ENCODE data around the gene LBP. TPM values are rescaled to one million over a fixed set of nuclear protein-coding genes. Genes with fewer than 3 reads are reported as not detected.
"Not testable (repeated sequence)": the region's sequence is repeated elsewhere in the genome, so short reads cannot be mapped to it uniquely, and the experiment has no call there.

LBP gene
- total and polyA plus RNA-seq, 7 donors: 0.49 to 1.9 TPM; not detected in 5

- Histone ChIP-seq H3K36me3 (no peaks in the 10 kb centered on the region), H3K4me3 (no peak overlapping the region), H3K4me1 (no peaks in the 10 kb centered on the region), H3K27me3 (peaks cover 0 to 30% (median under 1%) of the 10 kb centered on the region in 3 donors), H3K9me3 (no peaks in the 10 kb centered on the region), H3K27ac (no peak overlapping the region)
- TF ChIP-seq EP300 (IDR thresholded peaks at IDR 0.05) (no peak), POLR2AphosphoS5 (IDR thresholded peaks at IDR 0.05) (no peak), CTCF (IDR thresholded peaks at IDR 0.05) (no peak), POLR2A (IDR thresholded peaks at IDR 0.05) (no peak)
- DNase-seq: no peak
- 69 to 79% methylated on average over 8 of the region's 8 CpGs for WGBS, 2 donors
- intact Hi-C loops (cut with DNase I): no loop called here
These were observed 14.5 kb upstream of the LBP start for GRCh38 chr20:38331814-38332213.

GRCh38 chr20:38334016-38334415, 12.3 kb upstream of the LBP start:
- DNase-seq: no peak
- TF ChIP-seq EP300 (IDR thresholded peaks at IDR 0.05) (no peak), POLR2A (IDR thresholded peaks at IDR 0.05) (no peak), POLR2AphosphoS5 (IDR thresholded peaks at IDR 0.05) (no peak), CTCF (IDR thresholded peaks at IDR 0.05) (no peak)
- 74 to 91% methylated on average over 8 of the region's 8 CpGs for WGBS, 2 donors
- H3K9me3 ChIP-seq: peaks cover 4 to 7% (median 6%) of the 10 kb centered on the region in 4 donors
- H3K4me3 ChIP-seq: no peak overlapping the region
- intact Hi-C loops (cut with DNase I): no loop called here
- no peaks in the 10 kb centered on the region for H3K36me3 ChIP-seq
- peaks cover 0 to 39% (median 3%) of the 10 kb centered on the region in 3 donors for H3K27me3 ChIP-seq
- no peaks in the 10 kb centered on the region for H3K4me1 ChIP-seq
- no peak overlapping the region for H3K27ac ChIP-seq

DNA sequence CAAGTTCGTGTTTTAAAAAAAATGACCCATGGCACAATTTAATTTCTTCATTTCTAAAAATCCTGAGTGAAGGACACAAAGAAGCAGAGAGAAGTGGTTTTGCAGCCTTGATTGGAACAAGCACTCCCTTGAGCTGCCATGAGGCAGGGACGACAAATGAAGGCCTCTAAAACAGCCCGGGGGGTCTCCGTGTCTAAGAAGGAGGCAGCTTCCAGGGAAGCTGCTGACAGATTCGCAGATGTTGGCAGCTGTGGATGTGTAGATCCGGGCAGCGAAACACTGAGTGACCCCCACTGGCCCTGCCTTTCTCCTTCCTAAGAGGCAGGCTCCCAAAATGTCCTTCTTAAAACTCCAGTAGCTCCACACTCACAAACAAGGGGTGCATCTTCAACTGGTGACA, 9.6 kb upstream of the LBP start:
- 50 to 70% methylated on average over 7 of the region's 7 CpGs for WGBS, 2 donors
- H3K36me3 ChIP-seq: no peaks in the 10 kb centered on the region
- peaks cover 4 to 7% (median 6%) of the 10 kb centered on the region in 4 donors for H3K9me3 ChIP-seq
- peaks cover 0 to 20% (median 3%) of the 10 kb centered on the region in 3 donors for H3K27me3 ChIP-seq
- DNase-seq: no peak
- TF ChIP-seq POLR2AphosphoS5 (IDR thresholded peaks at IDR 0.05) (no peak), EP300 (IDR thresholded peaks at IDR 0.05) (no peak)
- no peaks in the 10 kb centered on the region for H3K4me1 ChIP-seq
- no peak overlapping the region for H3K27ac ChIP-seq
- H3K4me3 ChIP-seq: no peak overlapping the region
- intact Hi-C loops (cut with DNase I): no loop called here

DNA sequence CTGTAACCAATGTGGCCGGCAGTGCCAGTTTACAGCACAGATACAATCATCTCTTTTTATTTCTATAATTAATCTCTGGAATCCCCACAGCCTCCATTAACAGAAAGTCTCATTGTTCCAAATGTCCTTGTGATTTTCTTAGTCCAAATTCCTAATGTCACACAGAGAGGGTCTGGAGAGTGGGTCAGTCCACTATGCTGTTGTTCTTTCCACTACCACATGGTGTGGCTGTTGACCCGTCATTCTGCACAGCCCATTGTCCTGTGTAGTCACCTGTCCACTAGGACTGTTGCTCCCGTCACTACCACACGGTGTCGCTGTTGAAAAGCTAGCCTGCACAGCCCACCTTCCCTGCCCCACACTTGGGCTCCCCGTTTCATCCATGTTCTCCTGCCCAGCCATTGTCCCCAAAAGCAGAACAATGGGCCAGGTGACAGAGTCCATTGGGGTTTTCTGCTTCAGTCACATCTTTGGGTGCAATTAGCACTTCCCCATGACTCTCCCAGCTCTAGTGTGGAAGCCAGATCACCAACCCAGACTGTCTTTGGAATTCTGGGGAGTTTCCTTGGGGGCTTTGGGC, 8.6 kb upstream of the LBP start:
- Histone ChIP-seq H3K9me3 (peaks cover 4 to 7% (median 6%) of the 10 kb centered on the region in 4 donors), H3K4me3 (no peak overlapping the region), H3K4me1 (peaks cover 0 to 1% (median 0%) of the 10 kb centered on the region in 4 donors), H3K27me3 (peaks cover 0 to 18% (median 3%) of the 10 kb centered on the region in 3 donors), H3K36me3 (no peaks in the 10 kb centered on the region), H3K27ac (no peak overlapping the region)
- TF ChIP-seq EP300 (IDR thresholded peaks at IDR 0.05): no peak
- TF ChIP-seq POLR2AphosphoS5 (IDR thresholded peaks at IDR 0.05): no peak
- TF ChIP-seq CTCF (IDR thresholded peaks at IDR 0.05): no peak
- intact Hi-C loops (cut with DNase I): no loop called here
- WGBS, 2 donors: 38 to 50% methylated on average over 6 of the region's 6 CpGs
- DNase-seq: no peak

DNA sequence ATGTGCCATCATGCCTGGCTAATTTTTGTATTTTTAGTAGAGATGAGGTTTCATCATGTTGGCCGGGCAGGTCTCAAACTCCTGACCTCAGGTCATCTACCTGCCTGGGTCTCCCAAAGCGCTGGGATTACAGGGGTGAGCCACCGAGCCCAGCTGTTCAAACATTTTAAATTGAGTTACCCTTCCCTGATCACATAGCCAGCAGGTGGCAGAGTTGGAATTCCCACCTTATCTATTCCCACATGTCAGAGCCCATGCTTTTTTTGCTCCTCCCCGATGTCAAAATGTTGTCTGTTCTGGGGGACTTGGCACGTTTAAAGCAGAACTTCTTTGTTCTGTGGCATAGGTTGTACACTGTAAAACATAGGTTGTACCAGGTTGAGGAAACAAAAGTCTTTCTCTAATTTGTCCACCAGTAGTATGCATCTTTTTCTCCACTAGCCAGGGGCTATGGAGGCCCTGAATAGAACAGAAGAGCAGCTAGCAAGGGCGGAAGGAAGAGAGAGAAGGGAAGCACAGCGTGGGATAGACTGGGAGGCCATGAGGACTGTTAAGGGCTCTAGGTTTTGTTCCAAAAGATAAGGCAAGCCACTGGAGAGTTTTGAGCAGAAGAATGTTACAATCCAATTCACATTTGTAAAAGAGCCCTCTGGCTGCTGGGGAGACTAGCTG, 7.3 kb upstream of the LBP start:
- H3K4me1 ChIP-seq: peaks cover 0 to 13% (median 3%) of the 10 kb centered on the region in 4 donors
- no peak overlapping the region for H3K4me3 ChIP-seq
- intact Hi-C loops (cut with DNase I): no loop called here
- TF ChIP-seq CTCF (IDR thresholded peaks at IDR 0.05) (no peak), POLR2A (IDR thresholded peaks at IDR 0.05) (no peak), POLR2AphosphoS5 (IDR thresholded peaks at IDR 0.05) (no peak), EP300 (IDR thresholded peaks at IDR 0.05) (no peak)
- H3K36me3 ChIP-seq: no peaks in the 10 kb centered on the region
- peaks cover 0 to 18% (median 3%) of the 10 kb centered on the region in 3 donors for H3K27me3 ChIP-seq
- DNase-seq: no peak
- H3K9me3 ChIP-seq: peaks cover 4 to 7% (median 6%) of the 10 kb centered on the region in 4 donors
- 33 to 54% methylated on average over 7 of the region's 7 CpGs for WGBS, 2 donors
- H3K27ac ChIP-seq: no peak overlapping the region

GRCh38 chr20:38339521-38339896, 6.8 kb upstream of the LBP start:
- H3K27ac ChIP-seq; intact Hi-C loops (cut with DNase I); H3K4me3 ChIP-seq; H3K9me3 ChIP-seq; H3K36me3 ChIP-seq; DNase-seq: not testable (repeated sequence)
- H3K4me1 ChIP-seq: peaks cover 0 to 13% (median 3%) of the 10 kb centered on the region in 4 donors
- WGBS, 2 donors: 90 to 95% methylated on average over 8 of the region's 8 CpGs
- peaks cover 0 to 18% (median 3%) of the 10 kb centered on the region in 3 donors for H3K27me3 ChIP-seq

Measured in sigmoid colon (tissue), 7 donors.